ENCODE data around the gene OLA1. TPM values are rescaled to one million over a fixed set of nuclear protein-coding genes. Genes with fewer than 3 reads are reported as not detected.

Gene OLA1
- total RNA-seq, 1 experiment from 2014 or later: 182 TPM

- ATAC-seq: no peak
- H3K9me2 ChIP-seq (replicated peaks; ENCODE audit: low read length): no peaks in the 10 kb centered on the region
- no peak overlapping the region for H2AFZ ChIP-seq (ENCODE audit: low read length)
- CTCF ChIA-PET: interaction anchor here (0.7 kb wide), 1 partner anchor 24 kb away, joined by 14 read pairs; no protein-coding TSS in a partner anchor
- H3K4me3 ChIP-seq (ENCODE audit: low read length): no peak overlapping the region
- H3K9me3 ChIP-seq (ENCODE audit: low read length): 0 out of 2 replicates have a peak, but pooled peaks cover 4% of the 10 kb centered on the region
- no peak for DNase-seq
- intact Hi-C loops (cut with micrococcal nuclease): no loop called here
- no TSS peak for BruUV-seq (replicated peaks)
- H3F3A ChIP-seq (ENCODE audit: low read length, unreplicated experiment): no peaks in the 10 kb centered on the region
- no peaks in the 10 kb centered on the region for H4K20me1 ChIP-seq (ENCODE audit: low read length)
- peaks cover 22% of the 10 kb centered on the region for H3K36me3 ChIP-seq (ENCODE audit: low read depth, low read length)
- peaks cover 81% of the 10 kb centered on the region for H3K79me2 ChIP-seq (ENCODE audit: low read length)
- no peaks in the 10 kb centered on the region for H3K4me1 ChIP-seq (ENCODE audit: insufficient read depth, low read length)
- TF ChIP-seq EZH2phosphoT487 (IDR thresholded peaks at IDR 0.05; ENCODE audit: borderline replicate concordance, low read length) (no peak), EZH2 (IDR thresholded peaks at IDR 0.05; ENCODE audit: low read length, unreplicated experiment) (no peak), CTCF (conservative IDR thresholded peaks at IDR 0.05; ENCODE audit: low read depth, low read length) (no peak)
- H3K9ac ChIP-seq (ENCODE audit: low read length): no peak overlapping the region
- POLR2A ChIA-PET (ENCODE audit: unreplicated experiment): no interaction called here
- H3K4me2 ChIP-seq (ENCODE audit: low read length): no peak overlapping the region
- H3K27me3 ChIP-seq (ENCODE audit: low read length): no peaks in the 10 kb centered on the region
- no peak overlapping the region for H3K27ac ChIP-seq (ENCODE audit: low read length)
Measured at GRCh38 chr2:174174741-174175140, 73.6 kb downstream of the OLA1 start.

DNA sequence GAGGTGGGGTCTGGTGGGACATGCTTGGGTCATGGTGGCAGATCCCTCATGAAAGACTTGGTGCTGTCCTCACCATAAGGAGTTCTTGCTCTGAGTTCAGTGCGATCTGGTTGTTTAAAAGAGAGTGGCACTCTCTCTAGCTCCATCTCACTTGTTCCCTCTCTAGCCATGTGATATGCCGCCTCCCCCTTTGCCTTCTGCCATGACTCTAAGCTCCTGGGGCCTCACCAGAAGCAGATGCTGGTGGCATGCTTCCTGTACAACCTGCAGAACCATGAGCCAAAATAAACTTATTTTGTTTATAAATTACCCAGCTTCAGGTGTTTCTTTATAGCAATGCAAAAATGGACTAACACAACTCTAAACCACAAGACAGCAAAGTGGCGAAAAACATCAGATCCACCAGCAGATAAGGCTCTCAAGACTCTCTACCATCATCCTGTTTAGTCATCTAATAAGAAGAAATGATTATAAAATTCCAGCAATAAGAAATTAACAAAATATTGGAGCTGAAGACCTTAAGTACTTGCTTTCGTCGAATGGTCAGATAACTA, 75.5 kb downstream of the OLA1 start:
- BruUV-seq (replicated peaks): no TSS peak
- Histone ChIP-seq H3K9me3 (ENCODE audit: low read length) (peaks cover 11% of the 10 kb centered on the region; the same call in 1 of the 2 replicates), H3K4me1 (ENCODE audit: insufficient read depth, low read length) (no peaks in the 10 kb centered on the region), H3K4me3 (ENCODE audit: low read length) (no peak overlapping the region), H3K36me3 (ENCODE audit: low read depth, low read length) (peaks cover 32% of the 10 kb centered on the region), H3K9ac (ENCODE audit: low read length) (no peak overlapping the region), H4K20me1 (ENCODE audit: low read length) (no peaks in the 10 kb centered on the region), H3K9me2 (replicated peaks; ENCODE audit: low read length) (no peaks in the 10 kb centered on the region), H3K27me3 (ENCODE audit: low read length) (no peaks in the 10 kb centered on the region), H3F3A (ENCODE audit: low read length, unreplicated experiment) (no peaks in the 10 kb centered on the region), H3K27ac (ENCODE audit: low read length) (no peak overlapping the region), H3K79me2 (ENCODE audit: low read length) (peaks cover 94% of the 10 kb centered on the region), H3K4me2 (ENCODE audit: low read length) (no peak overlapping the region), H2AFZ (ENCODE audit: low read length) (no peak overlapping the region)
- ChIA-PET CTCF (no interaction called here), POLR2A (ENCODE audit: unreplicated experiment) (interaction anchor here (0.5 kb wide), 1 partner anchor 38 kb away, joined by 6 read pairs; no protein-coding TSS in a partner anchor)
- intact Hi-C loops (cut with micrococcal nuclease): no loop called here
- DNase-seq (no peak), ATAC-seq (no peak)
- TF ChIP-seq CTCF (conservative IDR thresholded peaks at IDR 0.05; ENCODE audit: low read depth, low read length): no peak
- no peak for TF ChIP-seq EZH2phosphoT487 (IDR thresholded peaks at IDR 0.05; ENCODE audit: borderline replicate concordance, low read length)
- no peak for TF ChIP-seq EZH2 (IDR thresholded peaks at IDR 0.05; ENCODE audit: low read length, unreplicated experiment)

GRCh38 chr2:174171686-174172445, 76.5 kb downstream of the OLA1 start:
- Histone ChIP-seq H3K4me2 (ENCODE audit: low read length) (no peak overlapping the region), H4K20me1 (ENCODE audit: low read length) (no peaks in the 10 kb centered on the region), H3K4me3 (ENCODE audit: low read length) (no peak overlapping the region), H3K9me3 (ENCODE audit: low read length) (peaks cover 11% of the 10 kb centered on the region; the same call in 1 of the 2 replicates), H2AFZ (ENCODE audit: low read length) (no peak overlapping the region), H3K27ac (ENCODE audit: low read length) (no peak overlapping the region), H3K9ac (ENCODE audit: low read length) (no peak overlapping the region), H3K27me3 (ENCODE audit: low read length) (no peaks in the 10 kb centered on the region), H3K36me3 (ENCODE audit: low read depth, low read length) (peaks cover 32% of the 10 kb centered on the region), H3F3A (ENCODE audit: low read length, unreplicated experiment) (no peaks in the 10 kb centered on the region), H3K9me2 (replicated peaks; ENCODE audit: low read length) (no peaks in the 10 kb centered on the region), H3K79me2 (ENCODE audit: low read length) (peaks cover 91% of the 10 kb centered on the region), H3K4me1 (ENCODE audit: insufficient read depth, low read length) (no peaks in the 10 kb centered on the region)
- intact Hi-C loops (cut with micrococcal nuclease): no loop called here
- DNase-seq (no peak), ATAC-seq (no peak)
- CTCF ChIA-PET: no interaction called here
- no peak for TF ChIP-seq EZH2 (IDR thresholded peaks at IDR 0.05; ENCODE audit: low read length, unreplicated experiment)
- TF ChIP-seq CTCF (conservative IDR thresholded peaks at IDR 0.05; ENCODE audit: low read depth, low read length): no peak
- no peak for TF ChIP-seq EZH2phosphoT487 (IDR thresholded peaks at IDR 0.05; ENCODE audit: borderline replicate concordance, low read length)
- no TSS peak for BruUV-seq (replicated peaks)
- POLR2A ChIA-PET (ENCODE audit: unreplicated experiment): interaction anchor here (0.5 kb wide), 1 partner anchor 37 kb away, joined by 6 read pairs; no protein-coding TSS in a partner anchor

All from PC-3 (cell line).